Measurements from ENCODE around the gene GPLD1. TPM values are rescaled to one million over a fixed set of nuclear protein-coding genes. Genes with fewer than 3 reads are reported as not detected.

The GPLD1 gene
- total and polyA plus RNA-seq, 2 experiments from 2014 or later = 3.8 to 11.1 TPM

GRCh38 chr6:24444588-24444987 is 44.8 kb downstream of the GPLD1 start:
- H3K4me1 Mint-ChIP-seq = peaks cover 6% of the 10 kb centered on the region; the same call in 2 of the 3 replicates
- no peaks in the 10 kb centered on the region for H4K20me1 ChIP-seq (replicated peaks; ENCODE audit: insufficient read depth)

More at GRCh38 chr6:24444588-24444987, 44.8 kb downstream of the GPLD1 start:
- H3K27ac Mint-ChIP-seq = no peak overlapping the region
- H3K36me3 Mint-ChIP-seq (ENCODE audit: low read depth) = no peaks in the 10 kb centered on the region
- no peaks in the 10 kb centered on the region for H3K27me3 Mint-ChIP-seq (ENCODE audit: insufficient read depth, low read depth, poor library complexity)
- no peak overlapping the region for H3K27ac ChIP-seq (ENCODE audit: low read depth)
- no peaks in the 10 kb centered on the region for H3K9me2 ChIP-seq (ENCODE audit: insufficient read depth)
- no peaks in the 10 kb centered on the region for H3K79me2 ChIP-seq (replicated peaks; ENCODE audit: insufficient read depth)
- no peak overlapping the region for H2AFZ ChIP-seq
- H3K4me2 ChIP-seq = no peak overlapping the region
- no peak overlapping the region for H3K4me3 ChIP-seq
- DNase-seq (ENCODE audit: low spot score) (no peak), ATAC-seq (no peak)
- no peaks in the 10 kb centered on the region for H3K36me3 ChIP-seq (ENCODE audit: insufficient read depth)
- H3K9me3 Mint-ChIP-seq = no peaks in the 10 kb centered on the region
- H3K27me3 ChIP-seq (ENCODE audit: insufficient read depth) = no peaks in the 10 kb centered on the region
- no peaks in the 10 kb centered on the region; the same call in 1 of the 2 replicates for H3K4me1 ChIP-seq (ENCODE audit: insufficient read depth)
- no peak for TF ChIP-seq CTCF (conservative IDR thresholded peaks at IDR 0.05; ENCODE audit: low read depth in 2 of 2)
- TF ChIP-seq JUNB (IDR thresholded peaks at IDR 0.05; ENCODE audit: unreplicated experiment) = no peak
- no peak for TF ChIP-seq REST (IDR thresholded peaks at IDR 0.05; ENCODE audit: unreplicated experiment)
- no peak for TF ChIP-seq EZH2 (IDR thresholded peaks at IDR 0.05; ENCODE audit: low read depth, unreplicated experiment)
- TF ChIP-seq STAT1 (IDR thresholded peaks at IDR 0.05; ENCODE audit: unreplicated experiment) = no peak
- TF ChIP-seq ZNF114 (CRISPR knock-in tag; IDR thresholded peaks at IDR 0.05) = no peak
- TF ChIP-seq CREB1 (CRISPR knock-in tag; IDR thresholded peaks at IDR 0.05; ENCODE audit: low read depth) = no peak
- no peak for TF ChIP-seq ZNF331 (CRISPR knock-in tag; IDR thresholded peaks at IDR 0.05; ENCODE audit: low read depth)
- no peak for TF ChIP-seq NANOG (IDR thresholded peaks at IDR 0.05; ENCODE audit: borderline replicate concordance)
- TF ChIP-seq EZH2phosphoT487 (IDR thresholded peaks at IDR 0.05; ENCODE audit: unreplicated experiment) = no peak
- TF ChIP-seq, protein P1, sequence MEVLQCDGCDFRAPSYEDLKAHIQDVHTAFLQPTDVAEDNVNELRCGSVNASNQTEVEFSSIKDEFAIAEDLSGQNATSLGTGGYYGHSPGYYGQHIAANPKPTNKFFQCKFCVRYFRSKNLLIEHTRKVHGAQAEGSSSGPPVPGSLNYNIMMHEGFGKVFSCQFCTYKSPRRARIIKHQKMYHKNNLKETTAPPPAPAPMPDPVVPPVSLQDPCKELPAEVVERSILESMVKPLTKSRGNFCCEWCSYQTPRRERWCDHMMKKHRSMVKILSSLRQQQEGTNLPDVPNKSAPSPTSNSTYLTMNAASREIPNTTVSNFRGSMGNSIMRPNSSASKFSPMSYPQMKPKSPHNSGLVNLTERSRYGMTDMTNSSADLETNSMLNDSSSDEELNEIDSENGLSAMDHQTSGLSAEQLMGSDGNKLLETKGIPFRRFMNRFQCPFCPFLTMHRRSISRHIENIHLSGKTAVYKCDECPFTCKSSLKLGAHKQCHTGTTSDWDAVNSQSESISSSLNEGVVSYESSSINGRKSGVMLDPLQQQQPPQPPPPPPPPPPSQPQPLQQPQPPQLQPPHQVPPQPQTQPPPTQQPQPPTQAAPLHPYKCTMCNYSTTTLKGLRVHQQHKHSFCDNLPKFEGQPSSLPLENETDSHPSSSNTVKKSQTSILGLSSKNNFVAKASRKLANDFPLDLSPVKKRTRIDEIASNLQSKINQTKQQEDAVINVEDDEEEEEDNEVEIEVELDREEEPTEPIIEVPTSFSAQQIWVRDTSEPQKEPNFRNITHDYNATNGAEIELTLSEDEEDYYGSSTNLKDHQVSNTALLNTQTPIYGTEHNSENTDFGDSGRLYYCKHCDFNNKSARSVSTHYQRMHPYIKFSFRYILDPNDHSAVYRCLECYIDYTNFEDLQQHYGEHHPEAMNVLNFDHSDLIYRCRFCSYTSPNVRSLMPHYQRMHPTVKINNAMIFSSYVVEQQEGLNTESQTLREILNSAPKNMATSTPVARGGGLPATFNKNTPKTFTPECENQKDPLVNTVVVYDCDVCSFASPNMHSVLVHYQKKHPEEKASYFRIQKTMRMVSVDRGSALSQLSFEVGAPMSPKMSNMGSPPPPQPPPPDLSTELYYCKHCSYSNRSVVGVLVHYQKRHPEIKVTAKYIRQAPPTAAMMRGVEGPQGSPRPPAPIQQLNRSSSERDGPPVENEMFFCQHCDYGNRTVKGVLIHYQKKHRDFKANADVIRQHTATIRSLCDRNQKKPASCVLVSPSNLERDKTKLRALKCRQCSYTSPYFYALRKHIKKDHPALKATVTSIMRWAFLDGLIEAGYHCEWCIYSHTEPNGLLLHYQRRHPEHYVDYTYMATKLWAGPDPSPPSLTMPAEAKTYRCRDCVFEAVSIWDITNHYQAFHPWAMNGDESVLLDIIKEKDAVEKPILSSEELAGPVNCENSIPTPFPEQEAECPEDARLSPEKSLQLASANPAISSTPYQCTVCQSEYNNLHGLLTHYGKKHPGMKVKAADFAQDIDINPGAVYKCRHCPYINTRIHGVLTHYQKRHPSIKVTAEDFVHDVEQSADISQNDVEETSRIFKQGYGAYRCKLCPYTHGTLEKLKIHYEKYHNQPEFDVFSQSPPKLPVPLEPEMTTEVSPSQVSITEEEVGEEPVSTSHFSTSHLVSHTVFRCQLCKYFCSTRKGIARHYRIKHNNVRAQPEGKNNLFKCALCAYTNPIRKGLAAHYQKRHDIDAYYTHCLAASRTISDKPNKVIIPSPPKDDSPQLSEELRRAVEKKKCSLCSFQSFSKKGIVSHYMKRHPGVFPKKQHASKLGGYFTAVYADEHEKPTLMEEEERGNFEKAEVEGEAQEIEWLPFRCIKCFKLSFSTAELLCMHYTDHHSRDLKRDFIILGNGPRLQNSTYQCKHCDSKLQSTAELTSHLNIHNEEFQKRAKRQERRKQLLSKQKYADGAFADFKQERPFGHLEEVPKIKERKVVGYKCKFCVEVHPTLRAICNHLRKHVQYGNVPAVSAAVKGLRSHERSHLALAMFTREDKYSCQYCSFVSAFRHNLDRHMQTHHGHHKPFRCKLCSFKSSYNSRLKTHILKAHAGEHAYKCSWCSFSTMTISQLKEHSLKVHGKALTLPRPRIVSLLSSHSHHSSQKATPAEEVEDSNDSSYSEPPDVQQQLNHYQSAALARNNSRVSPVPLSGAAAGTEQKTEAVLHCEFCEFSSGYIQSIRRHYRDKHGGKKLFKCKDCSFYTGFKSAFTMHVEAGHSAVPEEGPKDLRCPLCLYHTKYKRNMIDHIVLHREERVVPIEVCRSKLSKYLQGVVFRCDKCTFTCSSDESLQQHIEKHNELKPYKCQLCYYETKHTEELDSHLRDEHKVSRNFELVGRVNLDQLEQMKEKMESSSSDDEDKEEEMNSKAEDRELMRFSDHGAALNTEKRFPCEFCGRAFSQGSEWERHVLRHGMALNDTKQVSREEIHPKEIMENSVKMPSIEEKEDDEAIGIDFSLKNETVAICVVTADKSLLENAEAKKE (CRISPR knock-in tag; IDR thresholded peaks at IDR 0.05) = no peak
- no peak for TF ChIP-seq POLR2AphosphoS5 (IDR thresholded peaks at IDR 0.05; ENCODE audit: low read depth)
- TF ChIP-seq, protein P2, sequence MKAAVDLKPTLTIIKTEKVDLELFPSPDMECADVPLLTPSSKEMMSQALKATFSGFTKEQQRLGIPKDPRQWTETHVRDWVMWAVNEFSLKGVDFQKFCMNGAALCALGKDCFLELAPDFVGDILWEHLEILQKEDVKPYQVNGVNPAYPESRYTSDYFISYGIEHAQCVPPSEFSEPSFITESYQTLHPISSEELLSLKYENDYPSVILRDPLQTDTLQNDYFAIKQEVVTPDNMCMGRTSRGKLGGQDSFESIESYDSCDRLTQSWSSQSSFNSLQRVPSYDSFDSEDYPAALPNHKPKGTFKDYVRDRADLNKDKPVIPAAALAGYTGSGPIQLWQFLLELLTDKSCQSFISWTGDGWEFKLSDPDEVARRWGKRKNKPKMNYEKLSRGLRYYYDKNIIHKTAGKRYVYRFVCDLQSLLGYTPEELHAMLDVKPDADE (IDR thresholded peaks at IDR 0.05) = no peak
- H3K4me3 Mint-ChIP-seq = no peak overlapping the region
- H3F3A ChIP-seq (replicated peaks; ENCODE audit: low read depth) = no peaks in the 10 kb centered on the region

Data from GM23338 (cell line).